HG03442 (cell line): Measurements from ENCODE around the gene EMP2.
A peak's percentile ranks its signal among the peaks of the same experiment; 100 is the strongest.
"Not testable (repeated sequence)": the region's sequence is repeated elsewhere in the genome, so short reads cannot be mapped to it uniquely, and the experiment has no call there.

Experiments used
- ATAC-seq: cut with Tn5 transposase; IDR thresholded peaks from one replicate; pipeline ENCODE4 v1.9.1; 2021; ENCODE audit warnings: mild to moderate bottlenecking, moderate library complexity; ENCODE audit not compliant: unreplicated experiment

EMP2 gene

DNA sequence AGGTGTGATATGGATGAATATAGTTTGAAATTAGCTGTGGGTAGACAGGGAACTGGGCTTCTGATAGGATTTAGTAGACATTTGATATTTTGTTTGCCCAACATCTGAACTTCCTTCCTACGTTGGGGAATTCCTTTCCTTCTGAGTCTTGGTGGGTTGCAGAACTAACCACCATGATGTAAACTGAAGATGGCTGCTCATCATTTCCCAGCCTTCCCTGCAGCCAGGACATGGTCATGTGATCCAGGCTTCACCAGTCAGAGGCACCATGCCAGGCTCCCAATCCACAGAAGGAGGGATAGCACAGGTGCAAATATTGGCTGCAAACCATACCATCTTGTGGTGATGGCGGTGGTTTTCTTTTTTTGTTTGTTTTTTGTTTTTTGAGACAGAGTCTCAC is 57.4 kb downstream of the EMP2 start:
- no peak for ATAC-seq

DNA sequence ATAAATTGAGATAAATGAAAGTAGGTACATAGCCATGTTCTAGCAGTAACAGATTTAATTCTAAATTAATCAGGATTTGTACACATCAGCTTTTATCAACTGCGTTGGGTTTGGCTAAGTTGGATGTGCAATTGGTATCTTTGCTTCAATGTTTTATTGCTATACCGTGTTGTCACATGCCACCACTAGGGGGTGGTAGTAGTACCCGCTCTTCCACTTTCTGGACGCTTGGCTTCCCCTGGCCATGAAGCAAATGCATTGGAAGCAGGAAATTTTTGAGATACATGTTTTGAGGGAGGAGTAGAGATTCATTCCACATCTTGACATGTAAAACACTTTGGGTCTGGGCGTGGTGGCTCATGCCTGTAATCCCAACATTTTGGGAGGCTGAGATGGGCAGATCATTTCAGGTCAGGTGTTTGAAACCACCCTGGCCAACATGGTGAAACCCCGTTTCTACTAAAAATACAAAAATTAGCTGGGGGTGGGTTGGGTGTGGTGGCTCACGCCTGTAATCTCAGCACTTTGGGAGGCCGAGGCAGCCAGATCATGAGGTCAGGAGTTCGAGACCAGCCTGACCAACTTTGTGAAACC is 58.6 kb downstream of the EMP2 start:
- no peak for ATAC-seq

DNA sequence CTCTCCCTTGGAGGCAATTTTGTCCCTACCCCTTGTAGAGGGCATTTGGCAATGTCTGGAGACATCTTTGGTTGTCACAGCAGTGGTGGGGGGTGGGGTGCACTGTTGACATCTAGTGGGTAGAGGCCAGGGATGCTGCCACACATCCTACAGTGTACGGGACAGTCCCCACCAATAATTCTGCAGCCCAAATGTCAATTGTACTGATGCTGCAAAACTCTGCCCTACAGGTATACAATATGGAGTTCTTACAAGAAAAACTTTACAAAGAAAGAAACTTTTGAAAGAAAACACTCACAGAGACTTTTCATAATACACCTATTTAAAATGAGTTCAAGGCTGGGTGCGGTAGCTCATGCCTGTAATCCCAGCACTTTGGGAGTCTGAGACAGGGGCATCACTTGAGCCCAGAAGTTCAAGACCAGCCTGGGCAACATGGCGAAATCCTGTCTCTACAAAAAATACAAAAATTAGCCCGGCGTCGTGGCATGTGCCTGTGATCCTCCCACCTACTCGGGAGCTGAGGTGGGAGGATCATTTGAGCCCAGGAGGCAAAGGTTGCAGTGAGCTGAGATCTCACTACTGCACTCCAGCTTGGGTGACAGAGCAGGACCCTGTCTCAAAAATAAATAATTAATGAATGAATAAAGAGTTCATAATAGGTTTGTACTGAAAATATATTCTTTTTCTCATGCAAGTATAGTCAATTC is 59.4 kb downstream of the EMP2 start:
- no peak for ATAC-seq

DNA sequence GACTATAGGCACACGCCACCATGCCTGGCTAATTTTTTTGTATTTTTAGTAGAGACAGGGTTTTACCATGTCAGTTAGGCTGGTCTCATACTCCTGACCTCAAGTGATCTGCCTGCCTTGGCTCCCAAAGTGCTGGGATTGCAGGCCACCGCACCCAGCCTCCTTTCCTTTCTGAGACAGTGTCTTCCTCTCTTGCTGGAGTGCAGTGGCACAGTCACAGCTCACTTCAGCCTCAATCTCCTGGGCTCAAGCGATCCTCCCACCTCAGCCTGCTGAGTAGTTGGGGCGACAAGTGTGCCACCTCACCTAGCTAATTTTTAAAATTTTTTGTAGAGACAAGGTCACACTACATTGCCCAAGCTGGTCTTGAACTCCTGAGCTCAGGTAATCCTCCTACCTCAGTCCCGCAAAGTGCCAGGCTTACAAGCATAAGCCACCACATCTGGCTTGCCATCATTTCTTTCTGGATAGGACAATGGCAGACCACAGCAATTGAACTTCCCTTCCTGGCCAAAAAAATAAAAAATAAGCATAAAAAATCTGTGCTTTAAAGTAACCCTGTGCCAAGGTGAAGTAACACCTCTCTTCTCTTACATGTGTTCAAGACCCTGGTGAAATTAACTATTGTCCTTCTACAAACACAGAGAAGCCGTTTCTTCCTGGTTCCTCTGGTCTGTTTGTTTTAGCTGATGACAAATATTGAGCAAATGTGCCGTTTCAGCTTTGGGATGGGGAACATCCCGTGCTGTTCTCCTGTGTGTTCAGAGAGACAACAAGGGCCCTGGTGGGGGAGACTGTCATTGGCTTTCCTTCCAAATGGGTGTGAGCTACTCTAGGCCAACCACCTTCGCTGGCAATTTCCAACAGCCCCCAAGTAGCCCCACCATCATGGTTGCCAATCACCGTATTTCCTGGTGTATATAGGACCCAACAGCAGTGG is 60.2 kb downstream of the EMP2 start:
- ATAC-seq, result no peak

DNA sequence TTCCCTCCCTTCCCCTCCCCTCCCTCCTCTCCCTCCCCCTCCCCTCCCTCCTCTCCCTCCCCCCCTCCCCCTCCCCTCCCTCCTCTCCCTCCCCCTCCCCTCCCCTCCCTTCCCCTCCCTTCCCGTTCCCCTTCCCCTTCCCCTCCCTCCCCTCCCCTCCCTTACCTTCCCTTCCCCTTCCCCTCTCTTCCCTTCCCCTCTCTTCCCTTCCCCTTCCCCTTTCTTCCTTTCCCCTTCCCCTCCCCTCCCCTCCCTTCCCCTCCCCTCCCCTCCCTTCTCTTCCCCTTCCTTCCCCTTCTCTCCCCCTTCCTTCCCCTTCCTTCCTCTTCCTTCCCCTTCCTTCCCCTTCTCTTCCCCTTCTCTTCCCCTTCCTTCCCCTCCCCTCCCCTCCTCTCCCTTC is 61.1 kb downstream of the EMP2 start:
- no peak for ATAC-seq

DNA sequence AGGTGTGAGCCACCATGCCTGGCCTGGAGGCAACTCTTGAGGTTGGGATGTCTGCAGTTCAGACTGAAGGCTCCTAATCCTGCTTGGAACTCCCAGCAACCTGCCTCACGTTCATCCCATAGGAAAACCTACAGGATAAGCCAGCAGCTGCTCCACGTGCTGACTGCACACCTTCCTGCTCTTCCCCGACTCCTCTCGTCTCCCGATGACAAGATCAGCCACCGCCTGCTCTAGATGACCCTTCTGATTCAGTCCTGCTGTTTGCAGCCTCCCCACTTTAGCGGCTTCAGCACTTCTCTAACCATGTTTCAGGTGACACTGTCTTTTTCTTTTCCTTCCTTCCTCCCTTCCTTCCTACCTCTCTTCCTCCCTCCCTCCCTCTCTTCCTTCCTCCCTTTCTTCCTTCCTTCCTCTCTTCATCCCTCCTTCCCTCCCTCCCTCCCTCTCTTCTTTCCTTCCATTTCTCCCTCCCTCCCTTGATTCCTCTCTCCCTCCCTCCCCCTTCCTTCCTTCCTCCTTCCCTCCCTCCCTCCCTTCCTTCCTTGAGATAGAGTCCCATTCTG is 61.8 kb downstream of the EMP2 start:
- ATAC-seq, result no peak

DNA sequence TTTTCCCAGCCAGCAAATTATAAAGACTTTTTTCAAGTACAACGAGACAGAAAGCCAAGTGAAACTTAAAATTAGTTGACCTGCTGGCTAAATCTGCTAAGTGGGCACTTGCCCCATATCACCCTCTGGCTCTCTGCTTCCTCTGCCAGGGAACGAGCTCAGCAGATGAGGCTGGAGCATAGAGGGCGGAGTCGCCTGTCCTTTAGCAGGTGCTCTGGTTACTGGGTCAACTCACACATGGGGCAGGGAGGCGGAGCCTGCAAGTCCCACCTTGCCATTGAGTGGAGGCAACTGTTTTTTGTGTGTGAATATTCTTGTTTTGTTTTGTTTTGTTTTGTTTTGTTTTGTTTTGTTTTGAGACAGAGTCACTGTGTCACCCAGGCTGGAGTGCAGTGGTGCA is 62.5 kb downstream of the EMP2 start:
- ATAC-seq, result no peak

DNA sequence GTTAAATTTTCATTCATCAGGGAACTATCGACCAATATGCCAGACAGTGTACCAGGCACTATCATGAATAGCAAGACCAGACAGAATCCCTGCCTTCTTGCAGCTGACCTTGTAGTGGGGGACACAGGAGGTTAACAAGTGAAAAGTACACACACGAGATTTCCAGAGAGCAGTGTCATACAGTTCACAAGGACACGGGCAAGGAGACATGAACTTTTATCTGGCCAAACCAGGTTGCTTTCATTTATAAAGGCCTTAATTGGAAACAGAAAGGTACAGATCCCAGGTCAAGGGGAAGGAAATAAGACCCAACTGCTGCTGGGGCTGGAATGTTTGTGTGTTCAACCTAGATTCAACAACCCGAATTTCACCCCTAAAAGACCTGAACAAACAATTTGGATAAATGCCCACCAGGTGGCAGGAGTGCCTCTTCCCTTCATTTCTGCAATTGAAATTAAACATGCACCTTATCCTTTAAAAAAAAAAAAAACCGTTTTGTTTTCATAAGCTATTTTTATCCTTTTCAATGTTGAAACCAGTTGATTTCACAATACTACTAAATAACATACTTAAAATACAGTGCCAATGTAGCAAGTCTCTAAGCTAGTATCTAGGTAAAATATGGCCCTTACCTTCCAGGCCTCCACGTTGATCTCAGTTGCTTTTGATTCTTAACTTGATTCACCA is 65.9 kb downstream of the EMP2 start:
- no peak for ATAC-seq

DNA sequence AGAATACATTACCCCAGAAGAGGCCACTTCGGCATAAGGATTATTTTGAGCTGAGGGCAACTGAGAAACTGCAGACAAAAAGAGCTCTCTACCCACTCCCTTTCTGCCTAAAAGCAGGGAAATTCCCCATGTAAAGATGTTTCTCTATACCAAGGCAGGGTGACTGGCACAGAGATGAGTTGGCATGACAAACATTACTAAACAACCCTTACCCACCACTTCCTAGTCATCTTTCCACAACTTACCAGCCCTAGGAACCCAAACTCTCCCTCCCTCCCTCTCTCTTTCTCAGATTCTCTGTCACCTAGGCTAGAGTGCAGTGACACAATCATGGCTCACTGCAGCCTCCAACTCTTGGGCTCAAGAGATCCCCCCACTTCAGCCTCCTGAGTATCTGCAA is 68.6 kb downstream of the EMP2 start:
- no peak for ATAC-seq

DNA sequence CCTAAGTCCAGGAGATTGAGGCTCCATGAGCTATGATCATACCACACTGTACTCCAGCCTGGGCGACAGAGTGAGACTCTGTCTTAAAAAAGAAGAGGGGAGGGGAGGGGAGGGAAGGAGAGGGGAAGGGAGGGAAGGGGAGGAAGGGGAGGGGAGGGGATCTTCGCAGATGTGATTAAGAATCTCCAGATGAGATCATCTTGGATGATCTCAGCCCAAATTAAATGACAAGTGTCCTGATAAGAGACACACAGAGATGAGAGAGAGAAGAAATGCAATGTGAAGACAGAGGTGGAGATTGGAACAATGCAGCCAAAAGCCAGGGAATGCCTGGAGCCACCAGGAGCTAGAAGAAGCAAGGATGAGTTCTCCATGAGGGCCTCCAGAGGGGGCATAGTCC is 70.1 kb downstream of the EMP2 start:
- ATAC-seq, result no peak

DNA sequence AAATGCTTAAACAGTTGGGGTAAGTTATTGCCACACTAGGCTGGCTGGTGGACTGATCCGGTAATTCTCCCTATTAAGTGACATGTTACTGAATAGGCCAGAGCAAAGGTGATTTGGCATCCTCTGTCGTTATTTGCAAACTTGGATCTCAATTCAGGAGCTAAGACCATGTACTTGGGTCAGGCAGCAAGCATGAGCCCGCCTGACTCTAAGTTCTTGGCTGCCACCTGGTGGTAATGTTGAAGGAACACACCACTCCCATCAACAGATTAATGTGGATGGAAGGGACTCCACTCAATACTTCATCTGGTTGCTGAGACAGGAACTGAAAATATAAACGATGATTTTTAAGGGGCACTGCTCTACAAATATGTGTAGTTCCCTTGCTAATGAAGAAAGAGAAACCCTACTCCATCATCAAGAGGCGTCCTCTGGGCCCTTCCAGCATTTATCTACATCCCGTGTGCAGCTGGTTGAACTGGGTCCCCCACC is 70.8 kb downstream of the EMP2 start:
- ATAC-seq, result peak; percentile 91

DNA sequence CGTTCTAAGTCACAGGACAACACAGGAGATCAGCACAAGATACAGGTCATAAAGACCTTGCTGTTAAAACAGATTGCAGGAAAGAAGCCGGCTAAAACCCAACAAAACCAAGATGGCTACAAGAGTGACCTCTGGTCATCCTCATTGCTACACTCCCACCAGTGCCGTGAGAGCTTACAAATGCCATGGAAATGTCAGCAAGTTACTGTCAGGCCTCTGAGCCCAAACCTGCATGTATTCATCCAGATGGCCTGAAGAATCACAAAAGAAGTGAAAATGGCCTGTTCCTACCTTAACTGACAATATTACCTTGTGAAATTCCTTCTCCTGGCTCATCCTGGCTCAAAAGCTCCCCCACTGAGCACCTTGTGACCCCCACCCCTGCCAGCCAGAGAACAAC is 75.1 kb downstream of the EMP2 start:
- not testable (repeated sequence) for ATAC-seq

DNA sequence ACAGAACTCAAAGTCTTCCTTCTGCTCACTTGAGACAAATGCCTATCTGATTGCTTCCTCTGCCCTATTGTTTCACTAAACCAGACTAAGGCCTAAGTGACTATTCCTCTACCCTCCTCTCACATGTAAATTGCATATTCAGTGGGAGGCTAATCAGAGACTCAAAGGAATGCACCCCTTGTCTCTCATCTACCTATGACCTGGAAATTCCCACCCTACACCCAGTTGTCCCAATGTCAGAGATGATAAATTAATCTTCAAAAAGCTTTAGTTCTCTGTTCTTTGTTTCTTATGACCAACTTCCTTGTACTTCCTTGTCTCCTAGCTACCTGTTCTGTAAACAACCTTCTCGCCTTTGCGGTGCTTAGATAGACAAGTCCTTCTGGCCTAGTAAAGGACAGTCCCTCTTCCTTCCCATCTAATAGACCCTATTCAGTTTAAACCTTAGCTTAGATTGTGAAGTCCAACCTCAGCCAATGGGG is 76.0 kb downstream of the EMP2 start:
- ATAC-seq, result no peak

DNA sequence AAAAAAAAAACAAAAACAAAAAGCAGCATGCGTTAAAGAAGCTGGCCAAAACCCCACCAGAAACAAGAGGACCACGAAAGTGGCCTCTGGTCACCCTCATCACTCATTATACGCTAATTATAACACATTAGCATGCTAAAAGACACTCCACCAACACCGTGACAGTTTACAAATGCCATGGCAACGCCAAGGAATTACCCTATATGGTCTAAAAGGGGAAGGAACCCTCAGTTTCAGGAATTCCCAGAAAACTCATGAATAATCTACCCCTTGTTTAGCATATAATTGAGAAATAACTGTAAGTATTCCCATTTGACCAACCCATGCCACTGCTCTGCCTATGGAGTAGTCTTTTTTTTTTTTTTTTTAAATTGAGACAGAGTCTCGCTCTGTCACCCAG is 77.6 kb downstream of the EMP2 start:
- ATAC-seq, result no peak

DNA sequence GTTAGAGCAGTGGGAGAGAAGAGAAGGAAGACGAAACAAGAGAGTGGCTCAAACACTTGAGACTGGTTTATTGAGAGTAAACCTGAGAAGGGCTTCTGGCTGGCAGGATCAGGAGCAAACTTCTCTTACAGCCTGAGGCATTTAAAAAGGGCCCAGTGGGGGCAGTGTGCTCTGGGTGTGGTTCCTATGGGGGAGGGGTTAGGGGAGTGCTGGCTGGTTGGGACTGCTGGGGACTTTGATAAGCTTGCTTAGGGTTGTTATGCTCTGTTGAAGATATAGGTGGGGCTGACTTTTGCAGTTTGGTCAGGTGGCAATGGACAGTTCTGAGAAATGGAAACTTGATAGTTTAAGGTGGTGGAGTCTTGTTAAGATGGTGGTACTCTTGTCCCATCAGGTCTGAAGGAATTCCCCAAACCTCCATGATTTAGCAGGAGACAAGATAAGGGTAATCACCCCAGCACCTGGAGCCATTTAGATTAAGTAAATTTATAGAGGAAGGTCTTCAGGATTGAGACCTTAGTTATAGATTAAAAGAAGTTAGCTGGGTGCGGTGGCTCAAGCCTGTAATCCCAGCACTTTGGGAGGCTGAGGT is 79.3 kb downstream of the EMP2 start:
- no peak for ATAC-seq

DNA sequence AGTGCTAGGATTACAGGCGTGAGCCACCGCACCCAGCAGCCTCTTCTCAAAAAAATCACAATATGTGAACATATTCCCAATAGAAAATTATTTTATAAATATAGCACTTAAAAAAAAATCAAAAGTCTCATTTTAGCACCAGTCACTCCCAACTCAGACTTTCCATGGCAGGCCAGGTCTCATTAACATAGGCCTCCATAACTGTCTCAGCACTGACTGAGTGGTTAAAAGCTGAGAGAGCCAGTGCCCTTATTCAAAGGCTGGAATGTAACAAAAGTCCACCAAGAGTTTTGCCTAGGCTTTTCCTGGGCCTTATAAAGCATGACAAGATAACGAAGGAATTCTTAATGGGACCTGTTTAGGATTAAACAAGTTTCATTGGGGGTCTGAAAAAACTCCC is 79.8 kb downstream of the EMP2 start:
- no peak for ATAC-seq

DNA sequence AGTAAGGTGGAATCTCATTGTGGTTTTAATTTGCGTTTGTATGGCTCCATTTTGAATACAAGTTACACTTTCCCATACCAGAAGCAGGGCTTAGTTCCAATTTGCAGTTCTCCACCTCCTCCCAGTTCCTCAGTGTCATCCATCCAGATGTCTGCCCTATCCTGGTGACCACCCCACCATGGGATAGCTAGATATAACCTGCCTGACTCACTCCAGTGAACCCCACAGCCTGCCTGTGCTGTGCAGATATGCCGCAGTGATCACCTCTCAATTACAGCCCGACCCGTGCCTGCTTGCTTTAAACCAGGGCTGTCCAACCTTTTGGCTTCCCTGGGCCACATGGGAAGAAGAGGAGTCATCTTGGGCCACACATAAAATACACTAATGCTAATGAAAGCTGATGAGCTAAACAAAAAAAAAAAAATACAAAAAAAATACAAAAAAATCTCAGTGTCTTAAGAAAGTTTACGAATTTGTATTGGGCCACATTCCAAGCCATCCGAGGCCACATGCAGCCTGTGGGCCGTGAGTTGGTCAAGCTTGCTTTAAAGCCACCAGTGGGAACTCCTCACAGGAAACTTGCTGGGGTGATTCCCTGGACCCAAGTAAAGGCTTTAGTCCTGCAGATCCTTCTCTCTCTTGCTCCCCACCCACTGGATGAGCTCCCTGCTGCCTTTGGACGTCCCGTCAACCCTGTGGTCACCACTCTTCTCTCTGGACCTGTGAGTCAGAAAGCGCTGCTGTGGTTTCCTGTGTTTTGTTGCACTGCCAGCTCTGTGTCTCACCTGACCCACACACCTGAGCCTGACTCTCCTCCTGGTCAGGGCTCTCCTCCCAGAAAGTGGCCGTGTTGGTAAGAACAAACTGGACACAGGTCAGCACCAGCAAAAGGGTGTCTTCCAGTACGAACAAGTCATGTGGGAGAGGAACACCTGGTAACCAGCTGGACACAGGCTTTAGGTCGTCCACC is 83.0 kb downstream of the EMP2 start:
- no peak for ATAC-seq

DNA sequence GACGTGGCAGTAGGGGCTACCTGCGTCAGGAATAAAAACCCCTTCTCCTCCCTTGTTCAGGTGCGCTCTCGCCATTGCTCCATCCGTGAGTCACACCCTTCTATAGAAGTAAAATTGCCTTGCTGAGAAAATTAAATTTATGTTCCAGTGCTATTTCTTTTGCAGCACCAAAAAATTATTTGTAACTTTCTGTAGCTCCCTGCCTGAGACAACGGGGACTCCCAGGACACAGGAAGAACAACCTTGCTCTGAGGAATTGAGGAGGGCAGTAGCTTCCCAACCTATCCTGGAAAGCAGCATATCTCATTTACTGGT is 85.4 kb downstream of the EMP2 start:
- ATAC-seq, result no peak

DNA sequence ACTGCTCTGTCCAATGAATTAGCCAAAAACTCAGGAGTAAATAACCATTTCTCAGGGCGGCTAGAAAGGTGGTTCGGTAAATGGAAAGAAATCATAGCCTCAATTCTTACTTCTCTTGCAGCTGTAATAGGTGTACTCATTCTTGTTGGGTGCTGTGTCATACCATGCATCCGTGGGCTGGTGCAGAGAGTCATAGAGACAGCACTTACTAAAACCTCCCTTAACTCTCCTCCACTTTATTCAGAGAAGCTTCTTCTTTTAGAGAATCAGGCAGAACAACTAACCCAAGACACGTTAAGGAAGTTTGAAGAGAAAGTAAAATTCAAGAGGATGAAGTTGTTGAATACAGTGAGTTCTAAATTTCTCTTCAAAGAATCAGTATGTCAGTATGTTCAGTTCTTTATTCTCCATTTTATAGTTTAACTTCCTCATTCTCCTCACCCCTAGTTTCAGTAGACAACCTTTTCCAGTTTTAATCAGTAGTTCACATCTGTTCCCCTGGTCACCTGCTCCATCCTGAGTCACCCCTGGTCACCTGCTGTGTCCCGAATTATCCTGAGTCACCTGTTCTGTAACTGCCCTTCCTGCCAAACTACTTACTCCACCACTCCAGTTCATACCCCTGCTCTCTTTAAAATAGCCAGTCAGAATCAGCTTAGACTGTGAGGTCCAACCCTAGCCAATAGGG is 85.9 kb downstream of the EMP2 start:
- ATAC-seq, result no peak
